HepG2 (cell line): ENCODE results near the gene ULK4.

ENCODE experiments used
- FOXM1 ChIP-seq: sonication (generic); formaldehyde crosslinking; IDR thresholded peaks from 2 replicates; pipeline ENCODE4 v1.5.0; 2020; ENCODE audit warnings: missing genetic modification reagents
- TMF1 ChIP-seq: sonication (generic); formaldehyde crosslinking; IDR thresholded peaks from 2 replicates; pipeline ENCODE4 v1.8.1; 2022; ENCODE audit warnings: low read depth, missing genetic modification reagents
- ZBTB8A ChIP-seq: sonication (generic); formaldehyde crosslinking; IDR thresholded peaks from 2 replicates; pipeline ENCODE4 v1.4.0; 2020; ENCODE audit warnings: mild to moderate bottlenecking, low read depth, missing genetic modification reagents, borderline replicate concordance
- ZNF10 ChIP-seq: sonication (generic); formaldehyde crosslinking; IDR thresholded peaks from 2 replicates; pipeline ENCODE4 v1.4.0; 2020; ENCODE audit warnings: mild to moderate bottlenecking, low read depth, missing genetic modification reagents, borderline replicate concordance
- ZNF205 ChIP-seq: IDR thresholded peaks from 2 replicates; pipeline ENCODE4 v1.6.1; 2018; ENCODE audit warnings: missing biosample characterization, missing genetic modification reagents
- ZNF343 ChIP-seq: sonication (generic); formaldehyde crosslinking; IDR thresholded peaks from 2 replicates; pipeline ENCODE4 v1.4.0; 2020; ENCODE audit warnings: mild to moderate bottlenecking, missing genetic modification reagents
- TF ChIP-seq, protein P1 (sequence below): IDR thresholded peaks from 2 replicates; pipeline ENCODE4 v1.6.1; 2012; ENCODE audit warnings: low read length, improper control_type of control experiment
- TF ChIP-seq, protein P2 (sequence below): sonication (generic); formaldehyde crosslinking; IDR thresholded peaks from 2 replicates; pipeline ENCODE4 v1.5.0; 2020; ENCODE audit warnings: mild to moderate bottlenecking, missing genetic modification reagents, moderate library complexity

DNA sequence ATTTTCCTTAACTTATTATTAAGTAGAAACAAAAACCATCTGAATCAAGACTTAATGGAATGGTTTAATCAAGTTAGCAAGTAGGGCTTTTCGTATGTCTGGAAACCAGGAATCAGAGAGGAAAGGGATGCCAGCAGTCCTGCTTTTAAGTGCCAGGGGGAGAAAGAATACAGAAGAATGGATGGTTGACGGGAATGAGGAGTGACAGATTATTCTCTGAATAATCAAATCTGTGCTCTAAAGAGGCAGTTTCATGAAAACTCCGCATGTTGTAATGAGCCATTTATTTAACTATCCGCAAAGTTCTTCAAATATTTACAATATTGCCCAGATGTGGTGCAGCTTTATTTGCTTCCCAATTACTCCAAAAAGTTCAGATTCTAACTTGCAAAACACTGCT, 659.6 kb downstream of the ULK4 start:
- no peak for TF ChIP-seq ZNF10 (CRISPR knock-in tag)
- TF ChIP-seq, protein P1, sequence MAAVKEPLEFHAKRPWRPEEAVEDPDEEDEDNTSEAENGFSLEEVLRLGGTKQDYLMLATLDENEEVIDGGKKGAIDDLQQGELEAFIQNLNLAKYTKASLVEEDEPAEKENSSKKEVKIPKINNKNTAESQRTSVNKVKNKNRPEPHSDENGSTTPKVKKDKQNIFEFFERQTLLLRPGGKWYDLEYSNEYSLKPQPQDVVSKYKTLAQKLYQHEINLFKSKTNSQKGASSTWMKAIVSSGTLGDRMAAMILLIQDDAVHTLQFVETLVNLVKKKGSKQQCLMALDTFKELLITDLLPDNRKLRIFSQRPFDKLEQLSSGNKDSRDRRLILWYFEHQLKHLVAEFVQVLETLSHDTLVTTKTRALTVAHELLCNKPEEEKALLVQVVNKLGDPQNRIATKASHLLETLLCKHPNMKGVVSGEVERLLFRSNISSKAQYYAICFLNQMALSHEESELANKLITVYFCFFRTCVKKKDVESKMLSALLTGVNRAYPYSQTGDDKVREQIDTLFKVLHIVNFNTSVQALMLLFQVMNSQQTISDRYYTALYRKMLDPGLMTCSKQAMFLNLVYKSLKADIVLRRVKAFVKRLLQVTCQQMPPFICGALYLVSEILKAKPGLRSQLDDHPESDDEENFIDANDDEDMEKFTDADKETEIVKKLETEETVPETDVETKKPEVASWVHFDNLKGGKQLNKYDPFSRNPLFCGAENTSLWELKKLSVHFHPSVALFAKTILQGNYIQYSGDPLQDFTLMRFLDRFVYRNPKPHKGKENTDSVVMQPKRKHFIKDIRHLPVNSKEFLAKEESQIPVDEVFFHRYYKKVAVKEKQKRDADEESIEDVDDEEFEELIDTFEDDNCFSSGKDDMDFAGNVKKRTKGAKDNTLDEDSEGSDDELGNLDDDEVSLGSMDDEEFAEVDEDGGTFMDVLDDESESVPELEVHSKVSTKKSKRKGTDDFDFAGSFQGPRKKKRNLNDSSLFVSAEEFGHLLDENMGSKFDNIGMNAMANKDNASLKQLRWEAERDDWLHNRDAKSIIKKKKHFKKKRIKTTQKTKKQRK, result no peak
- TF ChIP-seq, protein P2, sequence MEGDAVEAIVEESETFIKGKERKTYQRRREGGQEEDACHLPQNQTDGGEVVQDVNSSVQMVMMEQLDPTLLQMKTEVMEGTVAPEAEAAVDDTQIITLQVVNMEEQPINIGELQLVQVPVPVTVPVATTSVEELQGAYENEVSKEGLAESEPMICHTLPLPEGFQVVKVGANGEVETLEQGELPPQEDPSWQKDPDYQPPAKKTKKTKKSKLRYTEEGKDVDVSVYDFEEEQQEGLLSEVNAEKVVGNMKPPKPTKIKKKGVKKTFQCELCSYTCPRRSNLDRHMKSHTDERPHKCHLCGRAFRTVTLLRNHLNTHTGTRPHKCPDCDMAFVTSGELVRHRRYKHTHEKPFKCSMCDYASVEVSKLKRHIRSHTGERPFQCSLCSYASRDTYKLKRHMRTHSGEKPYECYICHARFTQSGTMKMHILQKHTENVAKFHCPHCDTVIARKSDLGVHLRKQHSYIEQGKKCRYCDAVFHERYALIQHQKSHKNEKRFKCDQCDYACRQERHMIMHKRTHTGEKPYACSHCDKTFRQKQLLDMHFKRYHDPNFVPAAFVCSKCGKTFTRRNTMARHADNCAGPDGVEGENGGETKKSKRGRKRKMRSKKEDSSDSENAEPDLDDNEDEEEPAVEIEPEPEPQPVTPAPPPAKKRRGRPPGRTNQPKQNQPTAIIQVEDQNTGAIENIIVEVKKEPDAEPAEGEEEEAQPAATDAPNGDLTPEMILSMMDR, result no peak
- TF ChIP-seq ZNF205, result no peak
- TF ChIP-seq TMF1 (CRISPR knock-in tag), result no peak
- TF ChIP-seq ZBTB8A (CRISPR knock-in tag), result no peak
- no peak for TF ChIP-seq ZNF343
- TF ChIP-seq FOXM1 (CRISPR knock-in tag), result no peak
